Fibroblast of the conjunctiva (primary cell): Measurements from ENCODE around the gene ZNF493.

Experiments used
- DNase-seq: peaks from one replicate; pipeline ENCODE4 v3.0.0-alpha.2; 2010; ENCODE audit warnings: low read depth

Gene ZNF493

GRCh38 chr19:21396893-21397572 is at the start of gene ZNF493:
TSS of gene ZNF493 (plus strand) at chr19:21397133. CDS start at chr19:21397238, 105 bp downstream.
- DNase-seq = peak; percentile 87

GRCh38 chr19:21352830-21353229 is 44.1 kb upstream of the ZNF493 start:
- no peak for DNase-seq

- DNase-seq = peak; percentile 92
Observed at GRCh38 chr19:21358768-21359451, 38.0 kb upstream of the ZNF493 start, which contains the start of gene ZNF738. TSS of gene ZNF738 (plus strand) at chr19:21359000. CDS start at chr19:21359141, 141 bp downstream.

- DNase-seq = no peak
Observed at GRCh38 chr19:21362291-21362690, 34.6 kb upstream of the ZNF493 start.

- DNase-seq = no peak
Observed at GRCh38 chr19:21383980-21384582, 12.9 kb upstream of the ZNF493 start.

GRCh38 chr19:21396121-21396520 is 812 bp upstream of the ZNF493 start:
- DNase-seq = no peak

- DNase-seq = no peak
Observed at GRCh38 chr19:21398851-21399250, 1.9 kb downstream of the ZNF493 start.

- DNase-seq = no peak
Observed at GRCh38 chr19:21402303-21402985, 5.5 kb downstream of the ZNF493 start.

GRCh38 chr19:21410166-21410565 is 13.2 kb downstream of the ZNF493 start:
- no peak for DNase-seq

GRCh38 chr19:21422244-21422643 is 25.3 kb downstream of the ZNF493 start:
- DNase-seq = no peak

GRCh38 chr19:21423057-21424041 is 26.4 kb downstream of the ZNF493 start:
- no peak for DNase-seq

GRCh38 chr19:21430675-21431074 is 33.7 kb downstream of the ZNF493 start:
- no peak for DNase-seq

- DNase-seq = no peak
Observed at GRCh38 chr19:21432590-21432989, 35.7 kb downstream of the ZNF493 start.

- DNase-seq = no peak
Observed at GRCh38 chr19:21434516-21434915, 37.6 kb downstream of the ZNF493 start.

- no peak for DNase-seq
Observed at GRCh38 chr19:21434967-21435544, 38.1 kb downstream of the ZNF493 start.

- DNase-seq = no peak
Observed at GRCh38 chr19:21439201-21439751, 42.3 kb downstream of the ZNF493 start.

GRCh38 chr19:21440321-21440720 is 43.4 kb downstream of the ZNF493 start:
- DNase-seq = no peak

GRCh38 chr19:21451187-21451586 is 54.3 kb downstream of the ZNF493 start:
- no peak for DNase-seq

- no peak for DNase-seq
Observed at GRCh38 chr19:21454901-21455300, 58.0 kb downstream of the ZNF493 start.

GRCh38 chr19:21460686-21461085 is 63.8 kb downstream of the ZNF493 start:
- DNase-seq = no peak

GRCh38 chr19:21462540-21462939 is 65.6 kb downstream of the ZNF493 start:
- no peak for DNase-seq
